Suprapubic skin (tissue), 4 donors: ENCODE measurements around the gene ITGB4. TPM values are rescaled to one million over a fixed set of nuclear protein-coding genes. Genes with fewer than 3 reads are reported as not detected.

Experiments
- DNase-seq, 2 donors: peaks; one replicate each; pipeline ENCODE4 v3.0.0-alpha.2; 2019; ENCODE audit warnings: low spot score in 2 of 2
- H3K27ac ChIP-seq: fragments of 200-600 bp; sonication (generic); one replicate; pipeline ENCODE4 v1.5.1; 2019
- H3K27me3 ChIP-seq: fragments of 200-600 bp; sonication (generic); one replicate; pipeline ENCODE4 v1.5.1; 2019
- H3K36me3 ChIP-seq: fragments of 200-600 bp; sonication (generic); one replicate; pipeline ENCODE4 v1.5.1; 2019
- H3K4me1 ChIP-seq: fragments of 200-600 bp; sonication (generic); one replicate; pipeline ENCODE4 v1.5.1; 2019
- H3K4me3 ChIP-seq: fragments of 200-600 bp; sonication (generic); one replicate; pipeline ENCODE4 v1.5.1; 2019; ENCODE audit warnings: mild to moderate bottlenecking
- H3K9me3 ChIP-seq: fragments of 200-600 bp; sonication (generic); one replicate; pipeline ENCODE4 v1.5.1; 2019
- EP300 ChIP-seq: sonication (generic); formaldehyde crosslinking; IDR thresholded peaks from one replicate; pipeline ENCODE4 v1.6.1; 2017; ENCODE audit warnings: antibody characterized with exemption
- POLR2A ChIP-seq, 2 donors: fragments of 450-650 bp; IDR thresholded peaks; one replicate each; pipeline ENCODE4 v1.6.1; 2017; ENCODE audit warnings: antibody characterized with exemption in 2 of 2, mild to moderate bottlenecking in 2 of 2, moderate library complexity in 2 of 2
- POLR2AphosphoS5 ChIP-seq, 3 donors: sonication (generic); formaldehyde crosslinking; IDR thresholded peaks; one replicate each; pipeline ENCODE4 v1.6.1; 2017; ENCODE audit warnings: antibody characterized with exemption in 3 of 3
- WGBS: methylation state at CpG from one replicate; pipeline ENCODE4 v1.1.5; 2018; 5-methylcytosine and 5-hydroxymethylcytosine counted together
- total RNA-seq, 4 donors: library from RNA; depleted of rRNA; stranded (reverse); fragments of >200 nt; gene quantifications; one replicate each; pipeline ENCODE4 v1.1.0, GENCODE V29; 2016
- TF ChIP-seq, protein P1 (sequence below), 2 donors: fragments of 200-600 bp in 1 of 2; fragments of 450-650 bp in 1 of 2; sonication (generic) in 1 of 2; IDR thresholded peaks; one replicate each; pipeline ENCODE4 v1.5.1; 2016 to 2019; ENCODE audit warnings: antibody characterized with exemption in 2 of 2, mild to moderate bottlenecking in 1 of 2, moderate library complexity in 1 of 2

Gene ITGB4
- total RNA-seq, 4 donors from 2014 or later = 382 to 583 (median 474) TPM

DNA sequence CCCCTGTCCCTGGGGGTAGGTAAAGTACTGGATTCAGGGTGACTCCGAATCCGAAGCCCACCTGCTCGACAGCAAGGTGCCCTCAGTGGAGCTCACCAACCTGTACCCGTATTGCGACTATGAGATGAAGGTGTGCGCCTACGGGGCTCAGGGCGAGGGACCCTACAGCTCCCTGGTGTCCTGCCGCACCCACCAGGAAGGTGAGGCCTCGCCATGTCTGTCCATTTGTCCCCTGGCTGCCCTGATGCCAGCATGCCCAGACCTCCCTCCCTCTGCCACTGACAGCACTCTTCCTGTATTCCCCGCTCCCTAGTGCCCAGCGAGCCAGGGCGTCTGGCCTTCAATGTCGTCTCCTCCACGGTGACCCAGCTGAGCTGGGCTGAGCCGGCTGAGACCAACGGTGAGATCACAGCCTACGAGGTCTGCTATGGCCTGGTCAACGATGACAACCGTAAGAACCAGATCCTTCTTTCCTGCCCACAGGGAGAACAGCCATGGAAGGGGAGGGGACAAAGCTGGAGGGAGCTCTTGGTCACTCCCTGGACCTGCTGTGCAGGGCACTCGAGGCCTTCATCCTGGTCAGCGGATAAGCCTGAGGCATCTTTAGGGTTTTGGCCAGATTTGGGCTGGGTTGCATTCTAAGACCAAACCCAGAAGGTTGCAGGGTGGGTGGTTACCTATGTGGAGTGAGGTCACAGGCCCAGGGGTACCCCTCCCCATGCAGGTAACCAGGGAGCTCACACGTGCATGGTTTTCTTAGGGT, 29.6 kb downstream of the ITGB4 start:
- peaks cover 73% of the 10 kb centered on the region for H3K36me3 ChIP-seq
- H3K4me3 ChIP-seq = no peak overlapping the region
- H3K9me3 ChIP-seq = no peaks in the 10 kb centered on the region
- H3K27me3 ChIP-seq = no peaks in the 10 kb centered on the region
- TF ChIP-seq, protein P1, sequence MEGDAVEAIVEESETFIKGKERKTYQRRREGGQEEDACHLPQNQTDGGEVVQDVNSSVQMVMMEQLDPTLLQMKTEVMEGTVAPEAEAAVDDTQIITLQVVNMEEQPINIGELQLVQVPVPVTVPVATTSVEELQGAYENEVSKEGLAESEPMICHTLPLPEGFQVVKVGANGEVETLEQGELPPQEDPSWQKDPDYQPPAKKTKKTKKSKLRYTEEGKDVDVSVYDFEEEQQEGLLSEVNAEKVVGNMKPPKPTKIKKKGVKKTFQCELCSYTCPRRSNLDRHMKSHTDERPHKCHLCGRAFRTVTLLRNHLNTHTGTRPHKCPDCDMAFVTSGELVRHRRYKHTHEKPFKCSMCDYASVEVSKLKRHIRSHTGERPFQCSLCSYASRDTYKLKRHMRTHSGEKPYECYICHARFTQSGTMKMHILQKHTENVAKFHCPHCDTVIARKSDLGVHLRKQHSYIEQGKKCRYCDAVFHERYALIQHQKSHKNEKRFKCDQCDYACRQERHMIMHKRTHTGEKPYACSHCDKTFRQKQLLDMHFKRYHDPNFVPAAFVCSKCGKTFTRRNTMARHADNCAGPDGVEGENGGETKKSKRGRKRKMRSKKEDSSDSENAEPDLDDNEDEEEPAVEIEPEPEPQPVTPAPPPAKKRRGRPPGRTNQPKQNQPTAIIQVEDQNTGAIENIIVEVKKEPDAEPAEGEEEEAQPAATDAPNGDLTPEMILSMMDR (IDR thresholded peaks at IDR 0.05) = no peak
- TF ChIP-seq POLR2A (IDR thresholded peaks at IDR 0.05) (no peak), POLR2AphosphoS5 (IDR thresholded peaks at IDR 0.05) (no peak), EP300 (no peak)
- WGBS = 85% methylated on average over 16 of the region's 23 CpGs
- DNase-seq = peak in 1 of 2 donors; percentile 68
- peaks cover 51% of the 10 kb centered on the region for H3K4me1 ChIP-seq
- H3K27ac ChIP-seq = no peak overlapping the region

DNA sequence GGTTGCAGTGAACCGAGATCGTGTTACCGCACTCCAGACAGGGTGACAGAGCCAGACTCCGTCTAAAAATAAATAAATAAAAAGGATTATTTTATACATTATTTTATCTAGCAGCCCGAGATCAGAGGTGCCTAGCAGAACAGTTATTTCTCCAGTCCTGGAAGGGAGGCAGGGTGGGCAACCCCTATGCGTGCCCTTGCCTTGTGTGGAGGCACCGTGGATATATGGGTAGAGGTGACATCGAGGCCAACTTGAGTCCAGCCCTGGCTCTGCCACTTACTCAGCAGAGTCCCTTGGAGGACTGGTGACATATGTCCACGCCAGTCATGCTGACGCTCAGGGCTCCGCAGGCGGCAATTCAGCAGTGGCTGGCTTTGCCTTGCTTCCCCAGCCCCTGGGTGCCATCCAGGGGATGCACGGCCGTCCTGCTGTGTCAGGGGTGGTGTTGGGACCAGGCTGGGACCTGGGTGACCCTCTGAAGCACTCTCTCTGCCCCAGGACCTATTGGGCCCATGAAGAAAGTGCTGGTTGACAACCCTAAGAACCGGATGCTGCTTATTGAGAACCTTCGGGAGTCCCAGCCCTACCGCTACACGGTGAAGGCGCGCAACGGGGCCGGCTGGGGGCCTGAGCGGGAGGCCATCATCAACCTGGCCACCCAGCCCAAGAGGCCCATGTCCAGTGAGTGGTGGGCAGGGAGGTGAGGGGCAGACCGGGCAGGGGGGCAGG, 30.6 kb downstream of the ITGB4 start:
- 76% methylated on average over 9 of the region's 24 CpGs for WGBS
- Histone ChIP-seq H3K9me3 (no peaks in the 10 kb centered on the region), H3K36me3 (peaks cover 75% of the 10 kb centered on the region), H3K4me1 (peaks cover 55% of the 10 kb centered on the region), H3K27ac (no peak overlapping the region), H3K27me3 (no peaks in the 10 kb centered on the region), H3K4me3 (no peak overlapping the region)
- TF ChIP-seq EP300 = no peak
- TF ChIP-seq, protein P1 (IDR thresholded peaks at IDR 0.05) = no peak
- no peak for TF ChIP-seq POLR2A (IDR thresholded peaks at IDR 0.05)
- TF ChIP-seq POLR2AphosphoS5 (IDR thresholded peaks at IDR 0.05) = no peak
- no peak for DNase-seq

DNA sequence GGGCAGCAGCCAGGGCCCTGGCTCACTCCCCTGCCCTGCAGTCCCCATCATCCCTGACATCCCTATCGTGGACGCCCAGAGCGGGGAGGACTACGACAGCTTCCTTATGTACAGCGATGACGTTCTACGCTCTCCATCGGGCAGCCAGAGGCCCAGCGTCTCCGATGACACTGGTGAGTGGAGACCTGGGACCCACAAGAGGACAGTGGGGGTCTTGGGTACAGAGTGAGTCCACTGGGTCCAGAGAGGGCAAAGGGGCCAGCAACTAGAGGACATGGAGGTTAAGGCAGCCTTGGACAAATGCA, 31.1 kb downstream of the ITGB4 start:
- H3K36me3 ChIP-seq = peaks cover 80% of the 10 kb centered on the region
- 96% methylated on average over 8 of the region's 10 CpGs for WGBS
- H3K4me3 ChIP-seq = no peak overlapping the region
- no peaks in the 10 kb centered on the region for H3K27me3 ChIP-seq
- TF ChIP-seq POLR2AphosphoS5 (IDR thresholded peaks at IDR 0.05) (no peak), EP300 (no peak), POLR2A (IDR thresholded peaks at IDR 0.05) (no peak)
- TF ChIP-seq, protein P1 (IDR thresholded peaks at IDR 0.05) = no peak
- no peak overlapping the region for H3K27ac ChIP-seq
- DNase-seq = no peak
- no peaks in the 10 kb centered on the region for H3K9me3 ChIP-seq
- H3K4me1 ChIP-seq = peaks cover 53% of the 10 kb centered on the region

DNA sequence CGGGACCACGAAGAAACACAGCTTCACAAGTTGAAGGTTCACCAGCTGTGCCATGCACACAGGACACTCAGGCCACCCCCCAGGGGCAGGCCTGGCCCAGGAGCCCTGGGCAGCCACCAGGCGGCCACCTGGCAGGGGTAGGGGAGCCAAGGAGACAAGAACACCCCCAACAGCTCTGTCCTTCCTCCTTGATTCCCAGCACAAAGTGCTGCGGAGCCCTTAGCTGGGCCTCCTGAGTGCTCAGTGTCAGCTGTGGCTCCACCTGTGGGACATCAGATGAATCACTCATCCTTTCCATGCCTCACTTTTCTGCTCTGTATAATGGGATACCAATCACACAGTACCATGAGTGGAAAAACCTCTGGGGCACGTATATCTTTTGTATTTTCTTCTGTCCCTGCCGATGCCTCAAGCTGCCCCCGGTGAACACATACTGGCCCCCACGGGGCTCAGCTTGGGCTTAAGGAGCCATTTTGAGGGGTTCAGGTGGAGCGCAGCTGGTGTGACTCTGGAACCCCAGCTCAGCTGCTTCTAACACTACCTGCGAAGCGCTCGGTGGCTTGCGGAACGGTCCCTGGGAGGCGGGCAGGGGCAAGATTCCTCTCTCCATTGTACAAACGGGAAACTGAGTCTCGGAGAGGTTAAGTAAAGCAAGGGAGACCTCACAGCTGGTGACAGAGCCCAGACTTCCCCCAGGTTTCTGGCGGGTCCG, 31.7 kb downstream of the ITGB4 start:
- Histone ChIP-seq H3K4me3 (peak overlapping the region; percentile 44), H3K9me3 (no peaks in the 10 kb centered on the region), H3K36me3 (peaks cover 86% of the 10 kb centered on the region), H3K27ac (no peak overlapping the region), H3K27me3 (no peaks in the 10 kb centered on the region), H3K4me1 (peaks cover 52% of the 10 kb centered on the region)
- 68% methylated on average over 16 of the region's 19 CpGs for WGBS
- DNase-seq = no peak
- TF ChIP-seq, protein P1 (IDR thresholded peaks at IDR 0.05) = no peak
- TF ChIP-seq EP300 = no peak
- TF ChIP-seq POLR2A (IDR thresholded peaks at IDR 0.05) = no peak
- TF ChIP-seq POLR2AphosphoS5 (IDR thresholded peaks at IDR 0.05) = no peak
